Measurements from ENCODE around the gene SMG5. TPM values are rescaled to one million over a fixed set of nuclear protein-coding genes. Genes with fewer than 3 reads are reported as not detected.
"Not testable (repeated sequence)": the region's sequence is repeated elsewhere in the genome, so short reads cannot be mapped to it uniquely, and the experiment has no call there.

SMG5 gene
- total RNA-seq, 1 experiment from 2014 or later = 126 TPM

DNA sequence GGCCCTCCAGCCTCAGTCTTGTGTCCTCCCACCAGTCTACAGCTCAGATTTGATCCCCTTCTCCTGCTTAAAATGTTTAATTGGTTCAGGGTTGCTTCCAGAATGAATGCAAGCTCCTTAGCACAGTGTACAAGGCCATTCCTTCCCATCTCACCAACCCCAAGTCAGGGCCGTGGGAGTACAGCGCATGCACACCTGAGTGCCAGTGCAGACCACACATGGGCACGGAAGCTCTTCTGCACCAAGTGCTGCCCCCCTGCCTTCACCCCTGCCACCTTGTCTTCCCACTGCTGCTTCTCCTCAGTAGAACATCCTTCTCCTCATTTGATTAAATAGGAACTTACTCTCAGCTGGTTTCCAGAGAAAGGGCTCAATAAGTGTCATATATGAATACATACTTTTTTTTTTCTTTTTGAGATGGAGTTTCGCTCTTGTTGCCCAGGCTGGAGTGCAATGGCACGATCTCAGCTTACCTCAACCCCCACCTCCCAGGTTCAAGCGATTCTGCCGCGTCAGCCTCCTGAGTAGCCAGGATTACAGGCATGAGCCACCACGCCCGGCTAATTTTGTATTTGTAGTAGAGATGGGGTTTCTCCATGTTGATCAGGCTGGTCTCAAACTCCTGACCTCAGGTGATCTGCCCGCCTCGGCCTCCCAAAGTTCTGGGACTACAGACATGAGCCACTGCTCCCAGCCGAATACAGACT, 60.5 kb downstream of the SMG5 start:
- ChIA-PET CTCF (no interaction called here), POLR2A (ENCODE audit: unreplicated experiment) (no interaction called here)
- H3K27me3 ChIP-seq (ENCODE audit: low read length) = no peaks in the 10 kb centered on the region
- TF ChIP-seq, protein P1, sequence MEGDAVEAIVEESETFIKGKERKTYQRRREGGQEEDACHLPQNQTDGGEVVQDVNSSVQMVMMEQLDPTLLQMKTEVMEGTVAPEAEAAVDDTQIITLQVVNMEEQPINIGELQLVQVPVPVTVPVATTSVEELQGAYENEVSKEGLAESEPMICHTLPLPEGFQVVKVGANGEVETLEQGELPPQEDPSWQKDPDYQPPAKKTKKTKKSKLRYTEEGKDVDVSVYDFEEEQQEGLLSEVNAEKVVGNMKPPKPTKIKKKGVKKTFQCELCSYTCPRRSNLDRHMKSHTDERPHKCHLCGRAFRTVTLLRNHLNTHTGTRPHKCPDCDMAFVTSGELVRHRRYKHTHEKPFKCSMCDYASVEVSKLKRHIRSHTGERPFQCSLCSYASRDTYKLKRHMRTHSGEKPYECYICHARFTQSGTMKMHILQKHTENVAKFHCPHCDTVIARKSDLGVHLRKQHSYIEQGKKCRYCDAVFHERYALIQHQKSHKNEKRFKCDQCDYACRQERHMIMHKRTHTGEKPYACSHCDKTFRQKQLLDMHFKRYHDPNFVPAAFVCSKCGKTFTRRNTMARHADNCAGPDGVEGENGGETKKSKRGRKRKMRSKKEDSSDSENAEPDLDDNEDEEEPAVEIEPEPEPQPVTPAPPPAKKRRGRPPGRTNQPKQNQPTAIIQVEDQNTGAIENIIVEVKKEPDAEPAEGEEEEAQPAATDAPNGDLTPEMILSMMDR (conservative IDR thresholded peaks at IDR 0.05; ENCODE audit: low read depth, low read length) = no peak
- no TSS peak for BruUV-seq (replicated peaks)
- no peak overlapping the region for H3K4me2 ChIP-seq (ENCODE audit: low read length)
- no peaks in the 10 kb centered on the region for H3K9me3 ChIP-seq (ENCODE audit: low read length)
- ATAC-seq (no peak), DNase-seq (no peak)
- H3K4me3 ChIP-seq (ENCODE audit: low read length) = no peak overlapping the region
- H3K79me2 ChIP-seq (ENCODE audit: low read length) = peaks cover 10% of the 10 kb centered on the region
- no peaks in the 10 kb centered on the region for H3K9me2 ChIP-seq (replicated peaks; ENCODE audit: low read length)
- no peak overlapping the region for H3K9ac ChIP-seq (ENCODE audit: low read length)
- H3F3A ChIP-seq (ENCODE audit: low read length, unreplicated experiment) = no peaks in the 10 kb centered on the region
- no peak overlapping the region for H2AFZ ChIP-seq (ENCODE audit: low read length)
- no peaks in the 10 kb centered on the region for H4K20me1 ChIP-seq (ENCODE audit: low read length)
- H3K4me1 ChIP-seq (ENCODE audit: insufficient read depth, low read length) = peaks cover 23% of the 10 kb centered on the region
- intact Hi-C loops (cut with micrococcal nuclease) = no loop called here
- no peak overlapping the region for H3K27ac ChIP-seq (ENCODE audit: low read length)
- peaks cover 8% of the 10 kb centered on the region for H3K36me3 ChIP-seq (ENCODE audit: low read depth, low read length)

DNA sequence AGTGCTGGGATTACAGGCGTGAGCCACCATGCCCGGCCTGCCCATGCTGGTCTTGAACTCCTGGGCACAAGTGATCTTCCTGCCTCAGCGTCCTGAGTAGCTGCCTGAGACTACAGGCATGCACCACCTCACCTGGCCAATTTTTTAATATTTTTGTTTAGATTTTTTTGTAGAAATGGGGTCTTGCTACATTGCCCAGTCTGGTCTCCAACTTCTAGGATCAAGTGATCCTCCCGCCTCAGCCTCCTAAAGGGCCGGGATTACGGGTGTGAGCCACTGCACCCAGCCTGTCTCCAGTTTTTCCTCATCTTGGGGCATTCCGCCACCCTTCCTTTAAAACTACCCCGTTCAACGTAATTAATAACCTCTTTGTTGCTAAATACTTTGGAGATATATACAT, 62.4 kb downstream of the SMG5 start:
- ChIA-PET POLR2A (ENCODE audit: unreplicated experiment) (no interaction called here), CTCF (no interaction called here)
- Histone ChIP-seq H3K9me2 (replicated peaks; ENCODE audit: low read length) (no peaks in the 10 kb centered on the region), H3K36me3 (ENCODE audit: low read depth, low read length) (peaks cover 8% of the 10 kb centered on the region), H3K27ac (ENCODE audit: low read length) (no peak overlapping the region), H4K20me1 (ENCODE audit: low read length) (no peaks in the 10 kb centered on the region), H3K4me3 (ENCODE audit: low read length) (no peak overlapping the region), H3K9me3 (ENCODE audit: low read length) (no peaks in the 10 kb centered on the region), H2AFZ (ENCODE audit: low read length) (no peak overlapping the region), H3K27me3 (ENCODE audit: low read length) (no peaks in the 10 kb centered on the region), H3K79me2 (ENCODE audit: low read length) (peaks cover 16% of the 10 kb centered on the region), H3K4me2 (ENCODE audit: low read length) (no peak overlapping the region), H3K9ac (ENCODE audit: low read length) (no peak overlapping the region), H3K4me1 (ENCODE audit: insufficient read depth, low read length) (peaks cover 23% of the 10 kb centered on the region), H3F3A (ENCODE audit: low read length, unreplicated experiment) (no peaks in the 10 kb centered on the region)
- no TSS peak for BruUV-seq (replicated peaks)
- TF ChIP-seq, protein P1 (conservative IDR thresholded peaks at IDR 0.05; ENCODE audit: low read depth, low read length) = no peak
- TF ChIP-seq EZH2phosphoT487 (IDR thresholded peaks at IDR 0.05; ENCODE audit: borderline replicate concordance, low read length) = no peak
- no peak for TF ChIP-seq EZH2 (IDR thresholded peaks at IDR 0.05; ENCODE audit: low read length, unreplicated experiment)
- no peak for ATAC-seq
- DNase-seq = no peak
- intact Hi-C loops (cut with micrococcal nuclease) = no loop called here

DNA sequence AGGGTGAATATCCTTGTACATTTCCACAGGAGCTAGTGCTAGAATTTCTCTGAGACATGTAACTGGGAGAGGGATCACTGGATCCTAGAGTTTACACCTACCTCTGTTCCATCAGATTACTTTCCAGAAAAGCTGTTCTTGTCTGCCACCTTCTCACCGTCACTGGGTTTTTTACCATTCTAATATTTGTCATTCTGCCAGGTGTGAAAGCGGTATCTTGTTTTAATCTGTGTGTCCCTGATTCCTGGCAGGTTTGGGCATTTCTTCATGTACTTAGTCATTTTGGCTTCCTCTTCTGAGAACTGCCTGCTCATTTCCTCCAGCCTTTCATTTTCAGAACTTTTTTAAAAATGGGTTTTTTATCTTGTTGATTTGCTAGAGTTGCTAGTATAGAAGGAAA, 64.8 kb downstream of the SMG5 start:
- no peaks in the 10 kb centered on the region for H4K20me1 ChIP-seq (ENCODE audit: low read length)
- H3F3A ChIP-seq (ENCODE audit: low read length, unreplicated experiment) = no peaks in the 10 kb centered on the region
- DNase-seq (peak; percentile 67), ATAC-seq (peak; percentile 8; the same call in 1 of the 2 replicates)
- H3K4me2 ChIP-seq (ENCODE audit: low read length) = peak overlapping the region; percentile 53
- no peaks in the 10 kb centered on the region for H3K36me3 ChIP-seq (ENCODE audit: low read depth, low read length)
- no peak overlapping the region for H2AFZ ChIP-seq (ENCODE audit: low read length)
- no peaks in the 10 kb centered on the region for H3K9me2 ChIP-seq (replicated peaks; ENCODE audit: low read length)
- no TSS peak for BruUV-seq (replicated peaks)
- H3K79me2 ChIP-seq (ENCODE audit: low read length) = peaks cover 32% of the 10 kb centered on the region
- intact Hi-C loops (cut with micrococcal nuclease) = no loop called here
- no peaks in the 10 kb centered on the region for H3K9me3 ChIP-seq (ENCODE audit: low read length)
- ChIA-PET CTCF (interaction anchor here (0.6 to 1.3 kb wide), 4 partner anchors 8 to 116 kb away, joined by 3 to 10 read pairs (median 4); no protein-coding TSS in a partner anchor), POLR2A (ENCODE audit: unreplicated experiment) (no interaction called here)
- peaks cover 23% of the 10 kb centered on the region for H3K4me1 ChIP-seq (ENCODE audit: insufficient read depth, low read length)
- H3K9ac ChIP-seq (ENCODE audit: low read length) = no peak overlapping the region
- no peaks in the 10 kb centered on the region for H3K27me3 ChIP-seq (ENCODE audit: low read length)
- no peak for TF ChIP-seq EZH2 (IDR thresholded peaks at IDR 0.05; ENCODE audit: low read length, unreplicated experiment)
- no peak for TF ChIP-seq EZH2phosphoT487 (IDR thresholded peaks at IDR 0.05; ENCODE audit: borderline replicate concordance, low read length)
- TF ChIP-seq, protein P1 (conservative IDR thresholded peaks at IDR 0.05; ENCODE audit: low read depth, low read length) = no peak
- H3K27ac ChIP-seq (ENCODE audit: low read length) = peak overlapping the region; percentile 22
- no peak overlapping the region for H3K4me3 ChIP-seq (ENCODE audit: low read length)

DNA sequence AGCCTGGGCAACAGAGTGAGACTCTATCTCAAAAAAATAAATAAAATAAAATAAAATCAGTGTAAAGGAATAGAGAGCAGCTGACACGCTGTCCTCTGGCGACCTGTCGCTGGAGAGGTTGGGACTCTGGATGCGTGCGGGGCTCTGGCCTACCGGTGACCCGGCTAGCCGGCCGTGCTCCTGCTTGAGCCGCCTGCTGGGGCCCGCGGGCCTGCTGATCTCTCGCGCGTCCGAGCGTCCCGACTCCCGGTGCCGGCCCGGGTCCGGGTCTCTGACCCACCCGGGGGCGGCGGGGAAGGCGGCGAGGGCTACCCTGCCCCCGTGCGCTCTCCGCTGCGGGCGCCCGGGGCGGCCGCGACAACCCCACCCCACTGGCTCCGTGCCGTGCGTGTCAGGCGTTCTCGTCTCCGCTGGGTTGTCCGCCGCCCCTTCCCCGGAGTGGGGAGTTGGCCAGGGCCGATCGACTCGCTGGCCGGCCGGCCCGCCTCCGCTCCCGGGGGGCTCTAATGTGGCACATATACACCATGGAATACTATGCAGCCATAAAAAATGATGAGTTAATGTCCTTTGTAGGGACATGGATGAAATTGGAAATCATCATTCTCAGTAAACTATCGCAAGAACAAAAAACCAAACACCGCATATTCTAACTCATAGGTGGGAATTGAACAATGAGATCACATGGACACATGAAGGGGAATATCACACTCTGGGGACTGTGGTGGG, 66.1 kb downstream of the SMG5 start:
- DNase-seq; H3K9me2 ChIP-seq (replicated peaks; ENCODE audit: low read length); H3K36me3 ChIP-seq (ENCODE audit: low read depth, low read length); BruUV-seq (replicated peaks); H3K9ac ChIP-seq (ENCODE audit: low read length); H4K20me1 ChIP-seq (ENCODE audit: low read length); intact Hi-C loops (cut with micrococcal nuclease); H3K4me3 ChIP-seq (ENCODE audit: low read length); ATAC-seq; POLR2A ChIA-PET (ENCODE audit: unreplicated experiment); H3K27ac ChIP-seq (ENCODE audit: low read length); H2AFZ ChIP-seq (ENCODE audit: low read length); H3F3A ChIP-seq (ENCODE audit: low read length, unreplicated experiment); H3K9me3 ChIP-seq (ENCODE audit: low read length); H3K4me2 ChIP-seq (ENCODE audit: low read length); H3K27me3 ChIP-seq (ENCODE audit: low read length): not testable (repeated sequence)
- peaks cover 26% of the 10 kb centered on the region for H3K4me1 ChIP-seq (ENCODE audit: insufficient read depth, low read length)
- peaks cover 32% of the 10 kb centered on the region for H3K79me2 ChIP-seq (ENCODE audit: low read length)
- CTCF ChIA-PET = interaction anchor here (1.1 kb wide), 1 partner anchor 71 kb away, joined by 4 read pairs; no protein-coding TSS in a partner anchor
